Uterus (tissue), 4 donors: ENCODE results near the gene ASF1B. TPM values are rescaled to one million over a fixed set of nuclear protein-coding genes. Genes with fewer than 3 reads are reported as not detected.

ENCODE experiments used
- DNase-seq, 2 donors: peaks; one replicate each; pipeline ENCODE4 v3.0.0-alpha.2; 2019 to 2020
- H3K27ac ChIP-seq, 2 donors: fragments of 200-600 bp; sonication (generic); 1 replicate in 1 of 2; 2 replicates in 1 of 2; pipeline ENCODE4 v1.5.1; 2016 to 2018
- H3K27me3 ChIP-seq, 2 donors: fragments of 200-600 bp; sonication (generic); one replicate each; pipeline ENCODE4 v1.5.1; 2018 to 2019; ENCODE audit warnings: control low read depth in 1 of 2
- H3K36me3 ChIP-seq, 2 donors: fragments of 200-600 bp; sonication (generic); one replicate each; pipeline ENCODE4 v1.5.1; 2019; ENCODE audit warnings: control low read depth in 1 of 2
- H3K4me1 ChIP-seq, 2 donors: fragments of 200-600 bp; sonication (generic); one replicate each; pipeline ENCODE4 v1.5.1; 2018 to 2019; ENCODE audit warnings: control low read depth in 1 of 2
- H3K4me3 ChIP-seq, 2 donors: fragments of 200-600 bp; sonication (generic); 1 replicate in 1 of 2; 2 replicates in 1 of 2; pipeline ENCODE4 v1.5.1; 2018 to 2019; ENCODE audit warnings: mild to moderate bottlenecking in 1 of 2
- H3K9me3 ChIP-seq, 2 donors: fragments of 200-600 bp; sonication (generic); one replicate each; pipeline ENCODE4 v1.5.1; 2019; ENCODE audit warnings: control low read depth in 1 of 2
- POLR2A ChIP-seq, 2 donors: fragments of 450-650 bp; IDR thresholded peaks; one replicate each; pipeline ENCODE4 v1.6.1; 2016; ENCODE audit warnings: antibody characterized with exemption in 2 of 2, mild to moderate bottlenecking in 1 of 2, moderate library complexity in 1 of 2
- intact Hi-C: fragments of 100-400 bp; cut with DNase I; formaldehyde crosslinking; loops from one replicate; pipeline ENCODE4 v1.15.1; 2023; ENCODE audit warnings: low total_unique reads
- total RNA-seq, 4 donors: library from RNA; depleted of rRNA in 3 of 4; stranded (reverse); fragments of >200 nt in 3 of 4; gene quantifications; one replicate each; pipeline versions ENCODE4 v1.1.0 to v1.2.4, GENCODE V29; 2014 to 2023
- TF ChIP-seq, protein P1 (sequence below), 4 experiments: fragments of 200-600 bp in 2 of 4; fragments of 450-650 bp in 2 of 4; sonication (generic) in 2 of 4; IDR thresholded peaks; one replicate each; pipeline ENCODE4 v1.5.1; 2016 to 2019; ENCODE audit warnings: antibody characterized with exemption in 4 of 4, mild to moderate bottlenecking in 2 of 4, moderate library complexity in 1 of 4
- donor health status: DM: yes; HTN: yes; CAD: no.

ASF1B gene
- total RNA-seq, 4 donors from 2014 or later, result 16.7 TPM; not detected in 3

DNA sequence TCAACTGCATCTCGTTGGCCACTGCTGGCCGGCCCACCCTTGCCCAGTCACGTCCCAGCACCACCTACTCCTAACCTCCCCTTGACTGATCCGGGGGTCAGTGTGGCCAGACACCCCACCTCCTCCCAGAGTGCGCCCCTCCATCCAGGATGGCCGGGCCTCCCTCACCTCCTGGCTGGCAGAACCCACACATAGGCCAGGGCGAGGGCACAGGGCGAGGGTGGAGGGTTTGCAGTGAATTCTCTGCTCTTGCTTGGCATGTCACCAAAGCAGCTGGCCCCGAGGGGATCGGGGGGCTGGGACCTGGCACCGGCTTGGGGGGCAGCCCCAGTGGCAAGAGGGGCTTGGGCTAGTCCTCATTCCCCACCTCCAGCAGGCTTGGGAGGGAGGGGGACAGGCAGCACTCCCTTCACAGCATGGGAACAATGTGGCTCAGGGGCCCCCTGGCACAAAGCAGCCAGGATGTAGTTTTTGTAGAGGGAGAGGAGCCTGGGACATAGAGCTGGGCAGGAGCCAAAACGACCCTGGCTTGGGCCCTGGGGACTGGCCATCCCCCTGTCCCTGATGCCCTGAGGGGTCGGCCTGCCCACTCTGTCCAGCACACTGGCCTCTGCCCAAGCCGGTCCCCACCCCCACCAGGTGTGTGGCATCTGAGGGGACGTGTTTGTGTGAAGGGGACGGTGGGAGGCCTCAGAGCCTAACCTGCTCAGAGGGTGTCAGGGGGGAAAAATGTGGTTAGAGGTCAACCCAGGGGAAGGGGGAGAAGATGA lies 28.5 kb upstream of the ASF1B start:
- no peaks in the 10 kb centered on the region for H3K27me3 ChIP-seq
- no peaks in the 10 kb centered on the region for H3K4me1 ChIP-seq
- H3K9me3 ChIP-seq, result no peaks in the 10 kb centered on the region
- TF ChIP-seq POLR2A (IDR thresholded peaks at IDR 0.05), result no peak
- TF ChIP-seq, protein P1, sequence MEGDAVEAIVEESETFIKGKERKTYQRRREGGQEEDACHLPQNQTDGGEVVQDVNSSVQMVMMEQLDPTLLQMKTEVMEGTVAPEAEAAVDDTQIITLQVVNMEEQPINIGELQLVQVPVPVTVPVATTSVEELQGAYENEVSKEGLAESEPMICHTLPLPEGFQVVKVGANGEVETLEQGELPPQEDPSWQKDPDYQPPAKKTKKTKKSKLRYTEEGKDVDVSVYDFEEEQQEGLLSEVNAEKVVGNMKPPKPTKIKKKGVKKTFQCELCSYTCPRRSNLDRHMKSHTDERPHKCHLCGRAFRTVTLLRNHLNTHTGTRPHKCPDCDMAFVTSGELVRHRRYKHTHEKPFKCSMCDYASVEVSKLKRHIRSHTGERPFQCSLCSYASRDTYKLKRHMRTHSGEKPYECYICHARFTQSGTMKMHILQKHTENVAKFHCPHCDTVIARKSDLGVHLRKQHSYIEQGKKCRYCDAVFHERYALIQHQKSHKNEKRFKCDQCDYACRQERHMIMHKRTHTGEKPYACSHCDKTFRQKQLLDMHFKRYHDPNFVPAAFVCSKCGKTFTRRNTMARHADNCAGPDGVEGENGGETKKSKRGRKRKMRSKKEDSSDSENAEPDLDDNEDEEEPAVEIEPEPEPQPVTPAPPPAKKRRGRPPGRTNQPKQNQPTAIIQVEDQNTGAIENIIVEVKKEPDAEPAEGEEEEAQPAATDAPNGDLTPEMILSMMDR (IDR thresholded peaks at IDR 0.05), result no peak
- no peak overlapping the region for H3K4me3 ChIP-seq
- H3K36me3 ChIP-seq, result no peaks in the 10 kb centered on the region
- no peak overlapping the region for H3K27ac ChIP-seq
- intact Hi-C loops, result no loop called here
- no peak for DNase-seq

DNA sequence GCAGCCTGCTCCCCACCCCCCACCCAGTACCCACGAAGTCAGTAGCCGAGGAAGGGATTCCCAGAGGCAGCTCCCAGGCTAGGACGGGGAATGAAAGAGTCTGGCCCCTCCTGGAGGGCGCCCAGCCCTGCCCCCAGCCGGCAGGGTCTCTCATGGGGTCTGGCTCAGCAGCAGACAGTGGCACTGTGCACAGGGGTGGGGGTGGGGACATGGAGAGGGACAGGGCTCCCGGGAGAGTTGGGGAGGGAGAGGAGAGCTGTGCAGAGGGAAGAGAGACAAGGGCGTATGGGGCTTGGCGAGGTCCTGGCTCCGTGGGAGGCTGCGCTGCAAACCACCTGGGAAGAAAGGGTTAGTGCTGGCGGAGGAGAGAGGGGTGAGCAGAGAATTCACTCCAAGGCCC lies 27.7 kb upstream of the ASF1B start:
- H3K27me3 ChIP-seq, result no peaks in the 10 kb centered on the region
- H3K9me3 ChIP-seq, result no peaks in the 10 kb centered on the region
- H3K27ac ChIP-seq, result no peak overlapping the region
- DNase-seq, result no peak
- H3K36me3 ChIP-seq, result no peaks in the 10 kb centered on the region
- intact Hi-C loops, result no loop called here
- H3K4me3 ChIP-seq, result no peak overlapping the region
- TF ChIP-seq POLR2A (IDR thresholded peaks at IDR 0.05), result no peak
- TF ChIP-seq, protein P1 (IDR thresholded peaks at IDR 0.05), result no peak
- H3K4me1 ChIP-seq, result no peaks in the 10 kb centered on the region

DNA sequence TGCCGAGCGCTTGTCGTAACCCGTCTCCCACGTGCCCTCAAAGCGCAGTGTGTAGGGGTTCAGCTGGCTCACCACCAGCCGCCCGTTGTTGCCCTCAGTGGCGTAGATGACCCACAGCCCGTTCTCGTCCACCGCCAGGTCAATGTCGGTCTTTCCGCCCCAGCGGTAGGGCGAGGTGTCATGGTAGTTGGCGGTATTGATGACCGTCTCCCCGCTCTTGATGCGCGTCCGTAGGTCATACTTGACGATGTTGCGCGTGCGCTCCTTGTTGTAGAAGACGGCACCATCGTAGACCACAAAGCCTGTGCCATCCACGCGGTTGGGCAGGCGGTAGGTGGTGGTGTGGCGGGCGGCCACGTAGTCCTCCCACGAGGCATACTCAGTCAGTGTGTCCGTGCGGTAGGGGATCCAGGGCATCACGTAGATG lies 26.5 kb upstream of the ASF1B start:
- H3K36me3 ChIP-seq, result no peaks in the 10 kb centered on the region

DNA sequence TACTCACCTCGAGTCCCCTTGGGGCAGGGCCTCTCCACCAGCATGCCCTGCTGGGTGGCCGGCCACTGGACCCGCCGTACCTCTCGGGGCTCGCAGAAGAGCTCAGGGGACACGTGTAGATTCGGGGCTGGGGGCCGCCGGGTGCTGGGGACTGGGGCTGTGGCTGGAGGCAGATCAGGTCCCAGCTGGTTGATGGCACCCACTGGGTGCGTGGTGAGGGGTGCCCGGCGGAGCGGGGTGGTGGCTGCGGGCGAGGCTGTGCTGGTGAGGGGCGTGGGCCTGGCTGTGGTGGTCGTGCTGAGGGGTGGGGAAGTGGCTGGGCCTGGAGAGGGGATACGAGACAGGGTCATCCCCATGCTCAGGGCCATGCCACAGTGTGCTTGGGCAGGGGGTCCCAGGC lies 24.9 kb upstream of the ASF1B start:
- Histone ChIP-seq H3K36me3 (no peaks in the 10 kb centered on the region), H3K4me3 (no peak overlapping the region), H3K27ac (no peak overlapping the region), H3K4me1 (no peaks in the 10 kb centered on the region), H3K9me3 (no peaks in the 10 kb centered on the region), H3K27me3 (no peaks in the 10 kb centered on the region)
- DNase-seq, result no peak
- intact Hi-C loops, result no loop called here
- TF ChIP-seq POLR2A (IDR thresholded peaks at IDR 0.05), result no peak
- TF ChIP-seq, protein P1 (IDR thresholded peaks at IDR 0.05), result no peak

More for the DNA sequence above, 26.5 kb upstream of the ASF1B start:
- TF ChIP-seq, protein P1 (IDR thresholded peaks at IDR 0.05), result no peak
- TF ChIP-seq POLR2A (IDR thresholded peaks at IDR 0.05), result no peak
- no peak for DNase-seq
- H3K27ac ChIP-seq, result no peak overlapping the region
- no peaks in the 10 kb centered on the region for H3K9me3 ChIP-seq
- H3K27me3 ChIP-seq, result no peaks in the 10 kb centered on the region
- no peak overlapping the region for H3K4me3 ChIP-seq
- intact Hi-C loops, result no loop called here
- no peaks in the 10 kb centered on the region for H3K4me1 ChIP-seq

DNA sequence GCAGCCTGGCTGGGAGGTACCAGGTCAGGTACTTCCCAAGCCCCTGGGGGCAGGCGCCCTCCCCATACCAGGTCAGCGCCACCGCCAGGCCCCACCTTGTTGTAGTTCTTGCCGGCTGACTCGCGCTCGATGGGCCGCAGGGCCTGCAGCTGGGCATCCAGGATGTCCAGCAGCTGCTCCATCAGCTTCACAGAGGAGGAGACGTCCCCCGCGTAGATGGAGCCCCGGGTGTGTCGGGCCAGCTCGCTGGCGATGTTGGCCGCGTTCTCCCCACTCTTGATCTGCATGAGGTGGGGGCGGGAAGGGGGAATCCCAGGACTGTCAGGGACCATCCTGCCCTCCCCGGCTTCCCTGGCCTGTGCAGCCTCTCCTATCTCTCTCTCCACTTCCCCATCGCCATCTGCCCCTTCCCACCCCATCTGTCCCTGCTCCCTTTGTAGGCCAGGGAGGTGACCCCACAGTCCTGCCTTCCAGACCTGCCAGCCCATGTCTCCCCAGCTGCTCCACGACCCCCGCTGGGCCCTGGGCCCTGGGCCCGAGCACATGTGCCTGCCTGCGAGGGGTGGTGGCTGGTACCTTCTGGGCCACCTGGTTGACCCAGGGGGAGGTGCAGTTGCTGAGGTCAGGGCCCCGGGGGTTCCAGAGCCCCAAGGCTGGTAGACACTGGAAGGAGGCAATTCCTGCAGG lies 23.8 kb upstream of the ASF1B start:
- Histone ChIP-seq H3K9me3 (no peaks in the 10 kb centered on the region), H3K27me3 (no peaks in the 10 kb centered on the region), H3K36me3 (no peaks in the 10 kb centered on the region), H3K4me1 (no peaks in the 10 kb centered on the region), H3K4me3 (no peak overlapping the region), H3K27ac (no peak overlapping the region)
- intact Hi-C loops, result no loop called here
- DNase-seq, result no peak
- TF ChIP-seq, protein P1 (IDR thresholded peaks at IDR 0.05), result no peak
- TF ChIP-seq POLR2A (IDR thresholded peaks at IDR 0.05), result no peak
